Trophoblast cell (in vitro differentiated cells and primary cell): ENCODE measurements around the gene GAB2.

Source experiments
- DNase-seq, 2 donors: peaks; one replicate each; pipeline ENCODE4 v3.0.0-alpha.2; 2016
- H2AFZ ChIP-seq: 2 replicates; pipeline ENCODE4 v1.6.1; 2013; ENCODE audit warnings: low read length, moderate library complexity, mild to moderate bottlenecking; ENCODE audit not compliant: insufficient read depth, poor library complexity
- H2AK5ac ChIP-seq: 2 replicates; pipeline ENCODE4 v1.6.1; 2013; ENCODE audit warnings: mild to moderate bottlenecking, low read length
- H2BK120ac ChIP-seq: 2 replicates; pipeline ENCODE4 v1.6.1; 2013; ENCODE audit warnings: low read length, mild to moderate bottlenecking, moderate library complexity; ENCODE audit not compliant: insufficient read depth, poor library complexity
- H2BK12ac ChIP-seq: 2 replicates; pipeline ENCODE4 v1.6.1; 2013; ENCODE audit warnings: mild to moderate bottlenecking, low read length, moderate library complexity
- H2BK5ac ChIP-seq: 2 replicates; pipeline ENCODE4 v1.6.1; 2013; ENCODE audit warnings: low read length, low read depth, moderate library complexity, mild to moderate bottlenecking; ENCODE audit not compliant: poor library complexity
- H3K14ac ChIP-seq: 2 replicates; pipeline ENCODE4 v1.6.1; 2013; ENCODE audit warnings: mild to moderate bottlenecking, low read length
- H3K18ac ChIP-seq: 2 replicates; pipeline ENCODE4 v1.6.1; 2013; ENCODE audit warnings: mild to moderate bottlenecking, low read length
- H3K23ac ChIP-seq: 2 replicates; pipeline ENCODE4 v1.6.1; 2013; ENCODE audit warnings: low read length
- H3K27ac ChIP-seq: 2 replicates; pipeline ENCODE4 v1.5.1; 2013; ENCODE audit warnings: low read depth, mild to moderate bottlenecking, inconsistent platforms, low read length, moderate library complexity
- H3K27me3 ChIP-seq: 2 replicates; pipeline ENCODE4 v1.6.1; 2013; ENCODE audit warnings: inconsistent platforms, mild to moderate bottlenecking, low read length, moderate library complexity; ENCODE audit not compliant: insufficient read depth
- H3K36me3 ChIP-seq, 2 experiments: 1 replicate in 1 of 2; 2 replicates in 1 of 2; pipeline ENCODE4 v1.6.1; 2013; ENCODE audit warnings: low read length in 2 of 2, mild to moderate bottlenecking in 2 of 2, moderate library complexity in 1 of 2; ENCODE audit not compliant: insufficient read depth in 2 of 2, control insufficient read depth in 1 of 2
- H3K4ac ChIP-seq: 2 replicates; pipeline ENCODE4 v1.6.1; 2013; ENCODE audit warnings: low read depth, mild to moderate bottlenecking, low read length, moderate library complexity
- H3K4me1 ChIP-seq, 2 experiments: 1 replicate in 1 of 2; 2 replicates in 1 of 2; pipeline ENCODE4 v1.6.1; 2013; ENCODE audit warnings: low read length in 2 of 2, mild to moderate bottlenecking in 2 of 2, moderate library complexity in 1 of 2; ENCODE audit not compliant: insufficient read depth in 2 of 2, control insufficient read depth in 1 of 2
- H3K4me2 ChIP-seq: 2 replicates; pipeline ENCODE4 v1.6.1; 2013; ENCODE audit warnings: inconsistent platforms, mild to moderate bottlenecking, low read length, moderate library complexity
- H3K4me3 ChIP-seq: 2 replicates; pipeline ENCODE4 v1.5.1; 2013; ENCODE audit warnings: mild to moderate bottlenecking, low read depth, low read length, inconsistent platforms
- H3K79me1 ChIP-seq: one replicate; pipeline ENCODE4 v1.6.1; 2013; ENCODE audit warnings: low read length
- H3K79me2 ChIP-seq: 2 replicates; pipeline ENCODE4 v1.6.1; 2013; ENCODE audit warnings: low read length, mild to moderate bottlenecking; ENCODE audit not compliant: control insufficient read depth, insufficient read depth, poor library complexity
- H3K9ac ChIP-seq: 2 replicates; pipeline ENCODE4 v1.6.1; 2013; ENCODE audit warnings: mild to moderate bottlenecking, low read length
- H3K9me3 ChIP-seq: 2 replicates; pipeline ENCODE4 v1.6.1; 2013; ENCODE audit warnings: low read depth, mild to moderate bottlenecking, control low read depth, inconsistent platforms, low read length; ENCODE audit not compliant: insufficient read depth
- H4K12ac ChIP-seq: 2 replicates; pipeline ENCODE4 v1.6.1; 2013; ENCODE audit warnings: low read depth, mild to moderate bottlenecking, low read length, moderate library complexity
- H4K8ac ChIP-seq: 2 replicates; pipeline ENCODE4 v1.6.1; 2013; ENCODE audit warnings: low read depth, mild to moderate bottlenecking, low read length, moderate library complexity
- H4K91ac ChIP-seq: one replicate; pipeline ENCODE4 v1.6.1; 2013; ENCODE audit warnings: low read depth, mild to moderate bottlenecking, low read length, moderate library complexity
- WGBS: extraction: QIAGEN DNeasy Blood & Tissue Kit; methylation state at CpG from one replicate; pipeline ENCODE4 v1.1.7; 2013; ENCODE audit warnings: missing lambda C conversion rate; ENCODE audit not compliant: insufficient read length, insufficient coverage; ENCODE audit errors: extremely low coverage; 5-methylcytosine and 5-hydroxymethylcytosine counted together

Gene GAB2

GRCh38 chr11:78166855-78167469 is 250.7 kb downstream of the GAB2 start:
- Histone ChIP-seq H3K4me2 (peak overlapping the region; percentile 4), H2AK5ac (peak overlapping the region; percentile 88)
- DNase-seq: no peak

More at GRCh38 chr11:78166855-78167469, 250.7 kb downstream of the GAB2 start:
- Histone ChIP-seq H4K12ac (no peak overlapping the region), H2BK12ac (peak overlapping the region; percentile 92), H3K4ac (peak overlapping the region; percentile 87), H3K27me3 (no peaks in the 10 kb centered on the region), H2AFZ (peak overlapping the region; percentile 53), H2BK5ac (peak overlapping the region; percentile 94), H4K8ac (peak overlapping the region; percentile 64), H3K4me3 (no peak overlapping the region), H3K4me1 (peaks cover 32 to 35% of the 10 kb centered on the region in 2 experiments), H3K79me1 (peaks cover 45% of the 10 kb centered on the region), H3K18ac (peak overlapping the region; percentile 87), H4K91ac (peak overlapping the region; percentile 97), H3K27ac (peak overlapping the region; percentile 92), H3K14ac (peak overlapping the region; percentile 84), H3K9me3 (no peaks in the 10 kb centered on the region), H3K23ac (no peak overlapping the region), H3K79me2 (peaks cover 6% of the 10 kb centered on the region), H3K9ac (no peak overlapping the region), H2BK120ac (peak overlapping the region; percentile 96), H3K36me3 (peaks cover 2 to 8% of the 10 kb centered on the region in 2 experiments)
- no CpG with 5 or more reads among the region's 6 CpGs for WGBS
